Lung (tissue), 12 donors: ENCODE measurements around the gene BMP2K. TPM values are rescaled to one million over a fixed set of nuclear protein-coding genes. Genes with fewer than 3 reads are reported as not detected.

Source experiments
- ATAC-seq: fragments of 200-7000 bp; cut with Tn5 transposase; one replicate; pipeline ENCODE4 v1.9.1; 2020; ENCODE audit warnings: moderate number of reproducible peaks; ENCODE audit not compliant: insufficient read depth, low FRiP score
- DNase-seq, 3 donors: peaks; one replicate each; pipeline ENCODE4 v3.0.0-alpha.2; 2013 to 2017
- H3K27ac ChIP-seq, 2 donors: one replicate each; pipeline ENCODE4 v1.5.1; 2013; ENCODE audit warnings: mild to moderate bottlenecking in 2 of 2, moderate library complexity in 2 of 2, control low read depth in 1 of 2, inconsistent platforms in 1 of 2, low read depth in 1 of 2, low read length in 1 of 2
- H3K27me3 ChIP-seq, 3 donors: one replicate each; pipeline ENCODE4 v1.5.1; 2013; ENCODE audit warnings: low read length in 2 of 3; ENCODE audit not compliant: control insufficient read depth in 3 of 3, insufficient read depth in 3 of 3
- H3K36me3 ChIP-seq, 4 donors: one replicate each; pipeline ENCODE4 v1.5.1; 2013; ENCODE audit warnings: low read length in 4 of 4, mild to moderate bottlenecking in 1 of 4, moderate library complexity in 1 of 4; ENCODE audit not compliant: control insufficient read depth in 4 of 4, insufficient read depth in 4 of 4
- H3K4me1 ChIP-seq, 5 donors: one replicate each; pipeline ENCODE4 v1.5.1; 2013; ENCODE audit warnings: low read length in 5 of 5, mild to moderate bottlenecking in 2 of 5, moderate library complexity in 1 of 5; ENCODE audit not compliant: control insufficient read depth in 5 of 5, insufficient read depth in 5 of 5
- H3K4me3 ChIP-seq: one replicate; pipeline ENCODE4 v1.5.1; 2013; ENCODE audit warnings: mild to moderate bottlenecking, control low read depth, moderate library complexity
- H3K9ac ChIP-seq, 2 donors: one replicate each; pipeline ENCODE4 v1.5.1; 2013; ENCODE audit warnings: low read length in 2 of 2, control low read depth in 1 of 2; ENCODE audit not compliant: insufficient read depth in 1 of 2
- H3K9me3 ChIP-seq, 4 donors: one replicate each; pipeline ENCODE4 v1.5.1; 2013; ENCODE audit warnings: low read length in 3 of 4, mild to moderate bottlenecking in 1 of 4, moderate library complexity in 1 of 4; ENCODE audit not compliant: control insufficient read depth in 4 of 4, insufficient read depth in 3 of 4
- CTCF ChIP-seq: IDR thresholded peaks from 2 replicates; pipeline ENCODE4 v1.5.1; 2012; ENCODE audit warnings: mild to moderate bottlenecking; ENCODE audit errors: control extremely low read depth, extremely low read depth
- WGBS, 2 donors: extraction: QIAGEN DNeasy Blood & Tissue Kit; methylation state at CpG; one replicate each; pipeline ENCODE4 v1.1.7; 2013; 5-methylcytosine and 5-hydroxymethylcytosine counted together
- polyA plus RNA-seq, 2 donors: library from polyadenylated mRNA; stranded (reverse); fragments of 200-250 nt; gene quantifications; one replicate each; pipeline ENCODE4 v1.2.1, GENCODE V29; 2013
- total RNA-seq, 2 donors: library from RNA; depleted of rRNA in 1 of 2; stranded (reverse); fragments of >200 nt in 1 of 2; gene quantifications; one replicate each; pipeline ENCODE4 v1.2.1, GENCODE V29; 2014 to 2021
- donor health status: control.
- donor health status: control.
- donor health status: Bipolar disorder and iron deficiency.
- donor health status: healthy.
- donor health status: DM: yes; HTN: yes; CAD: no.

Gene BMP2K
- total and polyA plus RNA-seq, 4 donors: 10.0 to 89.7 (median 26.0) TPM

DNA sequence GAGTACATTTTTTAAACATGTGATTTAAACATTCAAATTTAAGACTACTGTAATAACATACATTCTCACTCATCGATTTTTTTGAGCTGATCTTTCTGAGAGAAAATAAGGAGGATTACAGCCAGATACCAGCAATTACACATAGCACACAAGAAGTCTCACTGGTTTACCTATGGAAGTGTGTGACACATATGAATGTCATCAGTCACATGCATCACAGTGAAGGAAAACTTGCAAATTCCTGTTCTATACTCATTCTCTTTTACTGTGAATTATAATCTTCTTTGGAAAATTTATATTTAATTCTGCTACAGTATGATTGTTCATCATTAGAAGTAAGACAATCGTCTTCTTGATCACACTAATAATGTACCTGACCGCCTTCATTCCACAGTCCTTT, 21.3 kb upstream of the BMP2K start:
- Histone ChIP-seq H3K27me3 (no peaks in the 10 kb centered on the region), H3K36me3 (no peaks in the 10 kb centered on the region), H3K9me3 (no peaks in the 10 kb centered on the region), H3K27ac (no peak overlapping the region), H3K4me3 (no peak overlapping the region), H3K9ac (no peak overlapping the region), H3K4me1 (no peaks in the 10 kb centered on the region)
- no peak for TF ChIP-seq CTCF
- 88 to 89% methylated on average over 3 of the region's 3 CpGs for WGBS, 2 donors
- no peak for DNase-seq
- no peak for ATAC-seq

DNA sequence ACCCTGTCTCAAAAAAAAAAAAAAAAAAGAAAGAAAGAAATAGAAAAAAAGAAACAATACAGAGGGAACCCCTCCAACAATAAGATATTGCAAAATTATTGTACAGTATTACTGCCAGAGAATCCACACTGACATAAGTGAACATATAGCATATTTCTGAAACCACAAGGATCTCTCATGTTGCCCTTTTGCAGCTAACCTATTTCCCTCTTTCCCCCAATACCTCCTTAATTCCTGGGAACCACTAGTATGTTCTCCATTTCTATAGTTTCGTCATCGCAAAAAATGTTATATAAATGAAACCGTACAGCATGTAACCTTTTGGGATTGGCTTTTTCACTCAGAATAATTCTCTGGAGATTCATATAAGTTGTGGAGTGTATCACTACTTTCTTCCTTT, 20.0 kb upstream of the BMP2K start:
- no peak overlapping the region for H3K9ac ChIP-seq
- no peak for TF ChIP-seq CTCF
- DNase-seq: no peak
- H3K9me3 ChIP-seq: no peaks in the 10 kb centered on the region
- H3K27me3 ChIP-seq: no peaks in the 10 kb centered on the region
- H3K36me3 ChIP-seq: no peaks in the 10 kb centered on the region
- H3K27ac ChIP-seq: no peak overlapping the region
- no peaks in the 10 kb centered on the region for H3K4me1 ChIP-seq
- 86 to 91% methylated on average over 3 of the region's 3 CpGs for WGBS, 2 donors
- H3K4me3 ChIP-seq: no peak overlapping the region
- ATAC-seq: no peak

- Histone ChIP-seq H3K4me1 (no peaks in the 10 kb centered on the region), H3K4me3 (no peak overlapping the region), H3K9me3 (no peaks in the 10 kb centered on the region), H3K36me3 (no peaks in the 10 kb centered on the region), H3K9ac (no peak overlapping the region), H3K27ac (no peak overlapping the region), H3K27me3 (no peaks in the 10 kb centered on the region)
- no peak for DNase-seq
- ATAC-seq: no peak
- no peak for TF ChIP-seq CTCF
- 90 to 100% methylated on average over 1 of the region's 1 CpG for WGBS, 2 donors
Measured at GRCh38 chr4:78756776-78757175, 19.4 kb upstream of the BMP2K start.

DNA sequence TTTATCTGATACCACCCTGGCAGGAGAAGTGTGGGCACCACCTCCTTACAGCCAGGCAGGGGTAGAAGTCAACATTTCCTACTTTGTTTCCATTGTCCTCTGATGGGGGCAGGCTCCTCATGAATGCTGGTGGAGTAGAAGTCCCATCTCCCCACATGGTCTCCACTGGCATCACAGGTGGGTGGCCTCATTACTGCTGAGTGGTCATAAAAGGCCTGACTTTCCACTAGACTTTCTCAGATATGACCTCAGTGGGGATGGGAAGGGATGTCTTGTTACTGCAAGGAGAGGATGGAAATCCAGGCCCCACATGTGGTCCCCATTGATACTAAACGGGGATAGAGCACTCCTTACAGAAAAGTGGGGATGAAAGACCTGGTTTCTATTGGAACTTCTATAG, 18.6 kb upstream of the BMP2K start:
- no peak for ATAC-seq
- 89 to 98% methylated on average over 1 of the region's 1 CpG for WGBS, 2 donors
- Histone ChIP-seq H3K4me3 (no peak overlapping the region), H3K36me3 (no peaks in the 10 kb centered on the region), H3K27me3 (no peaks in the 10 kb centered on the region), H3K27ac (no peak overlapping the region), H3K9ac (no peak overlapping the region), H3K4me1 (no peaks in the 10 kb centered on the region), H3K9me3 (no peaks in the 10 kb centered on the region)
- DNase-seq: no peak
- TF ChIP-seq CTCF: no peak
